SU-DHL-6 (cell line): Measurements from ENCODE around the gene ARHGAP21.

ENCODE experiments used
- H2AFZ ChIP-seq: fragments of 200-600 bp; sonication (generic); 2 replicates; pipeline ENCODE4 v1.6.1; 2014; ENCODE audit warnings: low read depth, mild to moderate bottlenecking, moderate library complexity, mixed read lengths, antibody characterized with exemption, low read length; ENCODE audit not compliant: severe bottlenecking
- H3F3A ChIP-seq: fragments of 200-600 bp; shearing (Covaris generic); 2 replicates; pipeline ENCODE4 v1.6.0; 2016; ENCODE audit warnings: antibody characterized with exemption, mild to moderate bottlenecking; ENCODE audit not compliant: insufficient read depth
- H3K27ac ChIP-seq: fragments of 200-600 bp; sonication (generic); 2 replicates; pipeline ENCODE4 v1.5.1; 2016; ENCODE audit warnings: low read depth, mild to moderate bottlenecking, low read length, moderate library complexity, mixed read lengths
- H3K27me3 ChIP-seq: fragments of 200-600 bp; sonication (generic), shearing (Covaris generic); 2 replicates; pipeline ENCODE4 v1.6.0; 2014; ENCODE audit warnings: mild to moderate bottlenecking, low read length
- H3K36me3 ChIP-seq: fragments of 200-600 bp; sonication (generic); 2 replicates; pipeline ENCODE4 v1.6.1; 2014; ENCODE audit warnings: mild to moderate bottlenecking, low read length, mixed read lengths
- H3K4me2 ChIP-seq: fragments of 300-600, 200-600 bp; shearing (Covaris generic), sonication (generic); 2 replicates; pipeline ENCODE4 v1.6.0; 2014; ENCODE audit warnings: low read length, low read depth, mild to moderate bottlenecking; ENCODE audit not compliant: poor library complexity, severe bottlenecking
- H3K4me3 ChIP-seq: fragments of 200-600 bp; sonication (generic); 2 replicates; pipeline ENCODE4 v1.5.1; 2014; ENCODE audit warnings: antibody characterized with exemption, low read length, mild to moderate bottlenecking, mixed read lengths; ENCODE audit not compliant: insufficient read depth, poor library complexity, severe bottlenecking
- H3K79me2 ChIP-seq: fragments of 200-600 bp; sonication (generic); 2 replicates; pipeline ENCODE4 v1.6.1; 2014; ENCODE audit warnings: mild to moderate bottlenecking, low read length, moderate library complexity; ENCODE audit not compliant: insufficient read depth
- H3K9ac ChIP-seq: fragments of 200-600 bp; sonication (generic); 2 replicates; pipeline ENCODE4 v1.7.0; 2014; ENCODE audit warnings: mild to moderate bottlenecking, low read length
- H3K9me2 ChIP-seq: fragments of 200-600 bp; sonication (generic); replicated peaks from 2 replicates; pipeline ENCODE4 v1.6.1; 2014; ENCODE audit warnings: low read length; ENCODE audit not compliant: insufficient read depth
- H3K9me3 ChIP-seq: fragments of 200-600 bp; sonication (generic); 2 replicates; pipeline ENCODE4 v1.6.1; 2014; ENCODE audit warnings: low read length, mixed read lengths; ENCODE audit not compliant: insufficient read depth
- H4K20me1 ChIP-seq: fragments of 200-600 bp; sonication (generic); 2 replicates; pipeline ENCODE4 v1.6.1; 2014; ENCODE audit warnings: low read depth, mild to moderate bottlenecking, antibody characterized with exemption, low read length, moderate library complexity, mixed read lengths
- CTCF ChIP-seq: fragments of 200-600 bp; sonication (generic); IDR thresholded peaks from one replicate; pipeline ENCODE4 v1.5.1; 2017; ENCODE audit warnings: antibody characterized with exemption, mild to moderate bottlenecking, low read length, moderate library complexity; ENCODE audit not compliant: insufficient read depth, poor library complexity, severe bottlenecking
- EZH2phosphoT487 ChIP-seq: fragments of 200-600 bp; sonication (generic), shearing (Covaris generic); conservative IDR thresholded peaks from 2 replicates; pipeline ENCODE4 v1.6.1; 2018; ENCODE audit warnings: mild to moderate bottlenecking, antibody characterized with exemption, low read length, moderate library complexity, mixed read lengths

Gene ARHGAP21

GRCh38 chr10:24652381-24652957 lies 71.2 kb downstream of the ARHGAP21 start:
- no peaks in the 10 kb centered on the region for H3K36me3 ChIP-seq
- H3K27me3 ChIP-seq = no peaks in the 10 kb centered on the region
- H3K4me2 ChIP-seq = no peak overlapping the region
- no peak overlapping the region for H2AFZ ChIP-seq
- no peaks in the 10 kb centered on the region for H3K9me2 ChIP-seq
- H4K20me1 ChIP-seq = no peaks in the 10 kb centered on the region
- H3K9ac ChIP-seq = no peak overlapping the region
- TF ChIP-seq CTCF (no peak), EZH2phosphoT487 (no peak)
- no peaks in the 10 kb centered on the region for H3K9me3 ChIP-seq
- no peak overlapping the region for H3K4me3 ChIP-seq
- H3F3A ChIP-seq = no peaks in the 10 kb centered on the region
- no peaks in the 10 kb centered on the region for H3K79me2 ChIP-seq
- H3K27ac ChIP-seq = no peak overlapping the region

- H3K79me2 ChIP-seq = no peaks in the 10 kb centered on the region
- H4K20me1 ChIP-seq = no peaks in the 10 kb centered on the region
- TF ChIP-seq CTCF (no peak), EZH2phosphoT487 (no peak)
- H3K4me2 ChIP-seq = no peak overlapping the region
- no peaks in the 10 kb centered on the region for H3K9me2 ChIP-seq
- H2AFZ ChIP-seq = no peak overlapping the region
- H3K27me3 ChIP-seq = no peaks in the 10 kb centered on the region
- H3K27ac ChIP-seq = no peak overlapping the region
- no peak overlapping the region for H3K9ac ChIP-seq
- H3K36me3 ChIP-seq = no peaks in the 10 kb centered on the region
- H3F3A ChIP-seq = no peaks in the 10 kb centered on the region
- no peaks in the 10 kb centered on the region for H3K9me3 ChIP-seq
- H3K4me3 ChIP-seq = no peak overlapping the region
These were observed 71.8 kb downstream of the ARHGAP21 start for GRCh38 chr10:24651923-24652322.

- H3F3A ChIP-seq = no peaks in the 10 kb centered on the region
- H3K9me2 ChIP-seq = no peaks in the 10 kb centered on the region
- no peak overlapping the region for H2AFZ ChIP-seq
- H3K27me3 ChIP-seq = no peaks in the 10 kb centered on the region
- H3K79me2 ChIP-seq = no peaks in the 10 kb centered on the region
- TF ChIP-seq CTCF (no peak), EZH2phosphoT487 (no peak)
- H3K4me2 ChIP-seq = no peak overlapping the region
- no peak overlapping the region for H3K4me3 ChIP-seq
- no peaks in the 10 kb centered on the region for H3K9me3 ChIP-seq
- H3K27ac ChIP-seq = no peak overlapping the region
- no peaks in the 10 kb centered on the region for H3K36me3 ChIP-seq
- H3K9ac ChIP-seq = no peak overlapping the region
- no peaks in the 10 kb centered on the region for H4K20me1 ChIP-seq
These were observed 72.9 kb downstream of the ARHGAP21 start for GRCh38 chr10:24650669-24651391.
